Karpas-422 (cell line): ENCODE data around the gene UNG. TPM values are rescaled to one million over a fixed set of nuclear protein-coding genes. Genes with fewer than 3 reads are reported as not detected.

Source experiments
- DNase-seq: peaks from one replicate; pipeline ENCODE4 v3.0.0-alpha.2; 2015
- H2AFZ ChIP-seq: fragments of 200-600 bp; sonication (generic); 2 replicates; pipeline ENCODE4 v1.6.1; 2014; ENCODE audit warnings: antibody characterized with exemption, low read length, mixed read lengths
- H3K27ac ChIP-seq: fragments of 200-600 bp; sonication (generic); 2 replicates; pipeline ENCODE4 v1.5.1; 2014; ENCODE audit warnings: mild to moderate bottlenecking, low read length, moderate library complexity
- H3K27me3 ChIP-seq: fragments of 200-600 bp; sonication (generic); 2 replicates; pipeline ENCODE4 v1.6.1; 2014; ENCODE audit warnings: low read length, mixed read lengths
- H3K36me3 ChIP-seq: fragments of 200-600 bp; sonication (generic); 2 replicates; pipeline ENCODE4 v1.6.1; 2014; ENCODE audit warnings: low read length, mixed read lengths; ENCODE audit not compliant: insufficient read depth
- H3K4me1 ChIP-seq: fragments of 200-600 bp; sonication (generic); 2 replicates; pipeline ENCODE4 v1.6.1; 2014; ENCODE audit warnings: mild to moderate bottlenecking, low read length, mixed read lengths
- H3K4me2 ChIP-seq: fragments of 200-600 bp; sonication (generic); 2 replicates; pipeline ENCODE4 v1.6.1; 2014; ENCODE audit warnings: low read length, low read depth, mild to moderate bottlenecking; ENCODE audit not compliant: poor library complexity, severe bottlenecking
- H3K4me3 ChIP-seq: fragments of 200-600 bp; sonication (generic); 2 replicates; pipeline ENCODE4 v1.5.1; 2014; ENCODE audit warnings: mild to moderate bottlenecking, antibody characterized with exemption, low read length, mixed read lengths
- H3K79me2 ChIP-seq: fragments of 200-600 bp; sonication (generic); 2 replicates; pipeline ENCODE4 v1.6.1; 2014; ENCODE audit warnings: mild to moderate bottlenecking, low read length, mixed read lengths
- H3K9ac ChIP-seq: fragments of 200-600 bp; sonication (generic); 2 replicates; pipeline ENCODE4 v1.6.0; 2014; ENCODE audit warnings: low read length
- H3K9me2 ChIP-seq: fragments of 200-600 bp; sonication (generic), shearing (Covaris generic); replicated peaks from 2 replicates; pipeline ENCODE4 v1.6.0; 2014; ENCODE audit warnings: mild to moderate bottlenecking, low read length, moderate library complexity; ENCODE audit not compliant: insufficient read depth
- H3K9me3 ChIP-seq: fragments of 300-700, 200-600 bp; sonication (generic); 2 replicates; pipeline ENCODE4 v1.6.1; 2014; ENCODE audit warnings: low read length, mixed read lengths
- H4K20me1 ChIP-seq: fragments of 200-600 bp; sonication (generic); 2 replicates; pipeline ENCODE4 v1.6.1; 2014; ENCODE audit warnings: mild to moderate bottlenecking, antibody characterized with exemption, low read length, low read depth; ENCODE audit not compliant: insufficient read depth
- total RNA-seq: library from RNA; depleted of rRNA; stranded (reverse); fragments of >200 nt; shearing (Covaris generic); gene quantifications from 2 replicates; pipeline ENCODE4 v1.2.3, GENCODE V29; 2014; ENCODE audit warnings: low replicate concordance

UNG gene
- total RNA-seq, 1 experiment from 2014 or later = 28.8 TPM

DNA sequence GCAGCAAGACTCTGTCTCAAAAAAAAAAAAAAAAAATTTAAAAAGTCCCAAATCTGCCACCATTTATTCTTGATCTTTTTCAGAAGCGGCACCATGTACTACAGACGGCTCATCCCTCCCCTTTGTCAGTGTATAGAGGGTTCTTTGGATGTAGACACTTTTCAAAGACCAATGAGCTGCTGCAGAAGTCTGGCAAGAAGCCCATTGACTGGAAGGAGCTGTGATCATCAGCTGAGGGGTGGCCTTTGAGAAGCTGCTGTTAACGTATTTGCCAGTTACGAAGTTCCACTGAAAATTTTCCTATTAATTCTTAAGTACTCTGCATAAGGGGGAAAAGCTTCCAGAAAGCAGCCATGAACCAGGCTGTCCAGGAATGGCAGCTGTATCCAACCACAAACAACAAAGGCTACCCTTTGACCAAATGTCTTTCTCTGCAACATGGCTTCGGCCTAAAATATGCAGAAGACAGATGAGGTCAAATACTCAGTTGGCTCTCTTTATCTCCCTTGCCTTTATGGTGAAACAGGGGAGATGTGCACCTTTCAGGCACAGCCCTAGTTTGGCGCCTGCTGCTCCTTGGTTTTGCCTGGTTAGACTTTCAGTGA, 12.5 kb downstream of the UNG start:
- Histone ChIP-seq H3K27ac (no peak overlapping the region), H3K9ac (no peak overlapping the region), H4K20me1 (no peaks in the 10 kb centered on the region), H3K9me2 (no peaks in the 10 kb centered on the region), H2AFZ (no peak overlapping the region), H3K27me3 (no peaks in the 10 kb centered on the region), H3K4me2 (no peak overlapping the region), H3K79me2 (no peaks in the 10 kb centered on the region), H3K4me1 (no peaks in the 10 kb centered on the region), H3K4me3 (no peak overlapping the region), H3K36me3 (peaks cover 12% of the 10 kb centered on the region; the same call in 1 of the 2 replicates), H3K9me3 (no peaks in the 10 kb centered on the region)
- no peak for DNase-seq

- H3K9ac ChIP-seq = no peak overlapping the region
- H4K20me1 ChIP-seq = no peaks in the 10 kb centered on the region
- no peaks in the 10 kb centered on the region for H3K79me2 ChIP-seq
- no peaks in the 10 kb centered on the region for H3K9me3 ChIP-seq
- no peaks in the 10 kb centered on the region for H3K9me2 ChIP-seq
- H3K4me3 ChIP-seq = no peak overlapping the region
- no peak overlapping the region for H3K27ac ChIP-seq
- H3K4me2 ChIP-seq = no peak overlapping the region
- H3K27me3 ChIP-seq = no peaks in the 10 kb centered on the region
- H2AFZ ChIP-seq = no peak overlapping the region
- no peak for DNase-seq
- H3K36me3 ChIP-seq = peaks cover 6% of the 10 kb centered on the region; the same call in 1 of the 2 replicates
- H3K4me1 ChIP-seq = no peaks in the 10 kb centered on the region
Observed at GRCh38 chr12:109110988-109111495, 13.6 kb downstream of the UNG start.

DNA sequence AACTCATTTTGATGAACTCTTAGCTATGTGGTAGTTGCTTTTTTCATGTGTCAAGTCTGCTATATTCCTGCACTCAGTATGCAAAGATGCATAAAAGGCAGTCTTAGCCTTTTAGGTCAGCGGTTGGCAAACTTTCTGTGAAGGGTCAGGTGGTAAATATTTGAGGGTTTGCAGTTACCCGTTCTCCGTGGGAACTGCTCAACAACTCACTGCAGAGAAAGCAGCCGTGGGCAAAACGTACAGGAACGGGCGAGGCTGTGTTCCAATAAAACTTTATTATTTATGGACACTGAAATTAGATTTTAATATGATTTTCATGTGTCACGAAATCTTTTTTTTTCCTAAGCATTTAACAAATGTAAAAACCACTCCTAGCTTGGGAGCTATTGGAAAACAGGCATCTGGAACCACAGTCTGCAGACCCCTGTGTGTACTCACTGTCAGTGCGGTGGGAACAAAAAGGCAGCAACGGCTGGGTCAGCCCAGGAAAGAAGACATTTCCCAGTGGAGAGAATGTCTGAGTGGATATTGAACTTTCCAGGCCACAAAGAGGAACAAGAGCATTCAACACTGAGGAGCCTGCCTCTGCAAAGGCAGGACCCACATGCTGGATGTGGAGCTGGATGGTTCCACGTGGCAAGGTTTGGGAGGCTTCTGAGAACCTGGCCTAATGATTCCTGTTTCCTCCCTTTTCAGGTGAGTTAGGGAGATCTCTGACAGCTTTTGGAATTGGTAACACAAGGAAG, 15.5 kb downstream of the UNG start:
- Histone ChIP-seq H3K9ac (no peak overlapping the region), H3K9me2 (no peaks in the 10 kb centered on the region), H3K36me3 (0 out of 2 replicates have a peak, but pooled peaks cover under 1% of the 10 kb centered on the region), H2AFZ (no peak overlapping the region), H3K4me1 (no peaks in the 10 kb centered on the region), H3K9me3 (no peaks in the 10 kb centered on the region), H3K4me3 (no peak overlapping the region), H3K79me2 (no peaks in the 10 kb centered on the region), H3K27ac (no peak overlapping the region), H3K4me2 (no peak overlapping the region), H4K20me1 (no peaks in the 10 kb centered on the region), H3K27me3 (no peaks in the 10 kb centered on the region)
- DNase-seq = no peak

DNA sequence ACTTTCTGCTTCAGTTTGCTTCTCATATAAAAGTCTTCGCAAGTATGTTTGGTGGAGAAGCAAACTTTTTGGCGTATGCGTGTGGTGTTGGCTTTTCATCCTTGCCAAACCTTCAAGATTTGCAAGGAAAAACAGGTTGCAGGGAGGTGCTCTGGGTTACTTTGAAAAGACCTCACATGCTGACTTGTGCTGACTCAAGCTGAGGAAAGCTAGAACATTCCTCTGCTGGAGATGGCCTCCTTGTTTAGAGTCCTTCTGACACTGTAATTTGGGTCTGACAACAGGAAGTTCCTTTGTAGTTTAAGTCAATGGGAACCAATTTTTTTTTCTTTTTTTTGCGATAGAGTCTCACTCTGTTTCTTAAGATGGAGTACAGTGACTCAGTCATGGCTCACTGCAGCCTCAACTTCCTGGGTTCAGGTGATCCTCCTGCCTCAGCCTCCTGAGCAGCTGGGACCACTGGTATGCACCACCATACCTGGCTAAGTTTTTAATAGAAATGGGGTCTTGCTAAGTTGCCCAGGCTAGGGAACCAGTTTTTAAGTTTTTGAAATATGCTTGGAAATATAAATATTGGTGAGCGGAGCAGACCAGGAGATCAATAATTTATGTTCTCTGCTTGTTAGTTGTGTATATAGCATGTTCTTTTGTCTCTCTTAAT, 16.4 kb downstream of the UNG start:
- H3K9me2 ChIP-seq = no peaks in the 10 kb centered on the region
- H3K4me1 ChIP-seq = no peaks in the 10 kb centered on the region
- no peak overlapping the region for H3K4me2 ChIP-seq
- H3K9ac ChIP-seq = no peak overlapping the region
- no peaks in the 10 kb centered on the region for H3K9me3 ChIP-seq
- H3K79me2 ChIP-seq = no peaks in the 10 kb centered on the region
- DNase-seq = no peak
- H3K27ac ChIP-seq = no peak overlapping the region
- no peak overlapping the region for H3K4me3 ChIP-seq
- no peaks in the 10 kb centered on the region for H3K27me3 ChIP-seq
- no peaks in the 10 kb centered on the region for H3K36me3 ChIP-seq
- H4K20me1 ChIP-seq = no peaks in the 10 kb centered on the region
- no peak overlapping the region for H2AFZ ChIP-seq

DNA sequence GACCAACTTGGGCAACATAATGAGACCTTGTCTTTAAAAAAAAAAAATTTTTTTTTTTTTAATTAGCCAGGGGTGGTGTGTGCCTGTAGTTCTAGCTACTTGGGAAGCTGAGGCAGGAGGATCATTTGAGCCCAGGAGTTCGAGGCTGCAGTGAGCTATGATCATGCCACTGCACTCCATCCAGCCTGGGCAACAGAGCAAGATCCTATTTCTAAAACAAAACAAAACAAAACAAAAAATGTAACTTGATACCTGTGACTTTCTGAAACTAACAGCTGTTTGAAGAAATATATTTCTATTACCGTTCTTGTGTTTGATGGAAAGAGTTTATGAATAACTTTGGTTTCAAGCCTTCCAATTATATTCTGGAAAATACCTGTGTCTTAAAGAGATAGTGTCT, 17.2 kb downstream of the UNG start:
- H3K27ac ChIP-seq = no peak overlapping the region
- H3K36me3 ChIP-seq = no peaks in the 10 kb centered on the region
- H3K4me2 ChIP-seq = no peak overlapping the region
- no peak overlapping the region for H3K9ac ChIP-seq
- H2AFZ ChIP-seq = no peak overlapping the region
- no peaks in the 10 kb centered on the region for H3K4me1 ChIP-seq
- H3K4me3 ChIP-seq = no peak overlapping the region
- no peaks in the 10 kb centered on the region for H4K20me1 ChIP-seq
- no peaks in the 10 kb centered on the region for H3K27me3 ChIP-seq
- no peaks in the 10 kb centered on the region for H3K9me2 ChIP-seq
- DNase-seq = no peak
- no peaks in the 10 kb centered on the region for H3K9me3 ChIP-seq
- no peaks in the 10 kb centered on the region for H3K79me2 ChIP-seq

- Histone ChIP-seq H3K27ac (no peak overlapping the region), H3K4me3 (no peak overlapping the region), H3K9me2 (no peaks in the 10 kb centered on the region), H2AFZ (no peak overlapping the region), H3K79me2 (no peaks in the 10 kb centered on the region), H3K27me3 (no peaks in the 10 kb centered on the region), H3K4me2 (no peak overlapping the region), H3K4me1 (no peaks in the 10 kb centered on the region), H3K36me3 (no peaks in the 10 kb centered on the region), H3K9me3 (no peaks in the 10 kb centered on the region), H4K20me1 (no peaks in the 10 kb centered on the region), H3K9ac (no peak overlapping the region)
- DNase-seq = no peak
Observed at GRCh38 chr12:109115404-109115757, 18.0 kb downstream of the UNG start.

DNA sequence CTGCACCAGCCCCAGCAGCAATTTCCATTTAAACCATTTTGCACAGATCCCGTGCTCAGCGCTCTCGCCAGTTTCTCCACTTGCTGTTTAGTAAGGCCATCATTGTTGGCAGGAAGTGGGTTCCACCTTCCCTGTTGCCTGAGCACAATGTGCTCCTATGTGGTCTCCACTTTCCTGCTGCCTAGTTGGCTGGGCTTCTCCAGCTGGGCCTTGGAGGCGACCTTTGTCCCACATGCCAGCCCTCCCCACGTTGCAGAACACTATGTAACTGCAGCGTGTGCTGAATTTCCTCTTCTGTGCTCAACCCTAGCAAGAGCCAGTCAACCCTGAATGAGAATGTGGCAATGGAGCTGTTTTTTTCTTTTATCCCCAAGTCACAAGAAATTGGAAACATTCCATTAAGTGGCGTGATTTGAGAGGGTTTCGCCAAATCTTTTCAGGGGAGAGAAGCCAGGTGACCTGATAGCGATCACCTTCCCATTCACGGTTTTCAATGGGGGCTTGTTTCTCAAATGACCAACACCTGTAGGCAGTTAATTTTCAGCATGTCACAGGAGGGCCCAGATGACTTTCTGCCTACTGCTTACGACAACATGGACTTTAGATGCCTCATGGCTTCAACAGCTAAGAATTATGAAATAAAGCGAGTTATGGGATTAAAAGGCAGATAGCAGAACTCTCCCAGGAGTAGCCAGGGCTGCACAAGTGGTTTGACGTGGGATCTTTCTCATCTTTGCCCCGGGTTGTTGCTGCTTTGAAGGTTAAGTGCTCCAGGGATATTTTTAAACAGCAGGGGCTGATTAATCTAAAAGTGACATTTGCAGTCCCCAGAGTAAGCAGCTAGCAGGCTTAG, 18.6 kb downstream of the UNG start, which contains the start of gene ACACB:
ACACB (plus strand) TSS at position 830 of the 853 bp plus-strand sequence. CDS start 22,819 bp downstream, outside the sequence.
- H3K36me3 ChIP-seq = no peaks in the 10 kb centered on the region
- no peak within 1 kb of the TSS for H3K27ac ChIP-seq
- no peak for DNase-seq
- H2AFZ ChIP-seq = no peak within 1 kb of the TSS
- H4K20me1 ChIP-seq = no peaks in the 10 kb centered on the region
- H3K4me1 ChIP-seq = no peaks in the 10 kb centered on the region
- H3K4me3 ChIP-seq = no peak within 1 kb of the TSS
- H3K9me3 ChIP-seq = no peaks in the 10 kb centered on the region
- no peaks in the 10 kb centered on the region for H3K27me3 ChIP-seq
- H3K4me2 ChIP-seq = no peak within 1 kb of the TSS
- H3K9me2 ChIP-seq = no peaks in the 10 kb centered on the region
- H3K9ac ChIP-seq = no peak within 1 kb of the TSS
- H3K79me2 ChIP-seq = no peaks in the 10 kb centered on the region
